Activated CD4-positive, alpha-beta T cell treated with anti-CD3 and anti-CD28 coated beads for 24 hours (primary cell): ENCODE measurements around the gene ARL2.

Source experiments
- DNase-seq, 2 donors: peaks; one replicate each; pipeline ENCODE4 v3.0.0-alpha.2; 2020; ENCODE audit warnings: low read depth in 2 of 2

Gene ARL2

DNA sequence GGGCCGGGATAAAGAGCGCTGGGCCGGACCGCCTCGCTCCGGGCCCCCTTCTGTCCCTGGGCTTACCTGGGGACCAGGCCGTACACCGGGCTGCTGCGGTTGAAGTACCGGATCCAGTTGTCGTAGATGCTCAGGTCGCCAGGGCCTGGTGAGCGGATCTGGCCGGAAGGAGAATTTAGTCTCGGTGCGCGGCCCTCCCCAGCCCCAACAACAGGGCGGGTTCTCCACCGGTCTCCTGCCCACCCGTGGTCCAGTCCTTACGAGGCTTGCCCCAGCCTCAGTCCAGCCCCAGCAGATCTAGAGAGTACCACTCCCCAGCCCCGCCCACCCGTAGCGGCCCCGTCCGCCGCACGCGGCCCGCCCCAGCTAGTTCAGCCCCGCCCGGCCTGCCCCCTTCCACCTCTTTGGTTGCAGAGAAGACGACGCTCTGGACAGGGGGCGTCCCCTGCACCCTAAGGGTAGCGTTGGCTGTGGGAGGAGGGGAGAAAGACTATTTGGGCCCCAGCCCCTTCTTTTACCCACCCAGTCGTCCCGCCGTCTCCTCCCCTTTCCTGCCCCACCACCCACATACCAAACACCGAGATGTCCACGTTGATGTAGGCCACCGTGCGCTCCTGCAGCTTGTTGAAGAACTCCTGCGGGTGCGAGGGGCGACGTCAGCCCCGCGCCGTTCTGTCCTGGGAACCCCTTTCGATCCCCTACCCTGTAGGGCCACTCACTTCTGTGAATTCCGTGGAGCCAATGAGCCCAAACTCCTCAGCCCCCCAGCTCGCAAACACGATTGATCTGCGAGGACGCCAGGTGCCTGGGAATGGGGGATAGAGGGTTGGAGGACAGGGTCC is 33.8 kb downstream of the ARL2 start:
- DNase-seq = no peak

- DNase-seq = no peak
Measured at GRCh38 chr11:65051398-65051858, 37.5 kb downstream of the ARL2 start.

DNA sequence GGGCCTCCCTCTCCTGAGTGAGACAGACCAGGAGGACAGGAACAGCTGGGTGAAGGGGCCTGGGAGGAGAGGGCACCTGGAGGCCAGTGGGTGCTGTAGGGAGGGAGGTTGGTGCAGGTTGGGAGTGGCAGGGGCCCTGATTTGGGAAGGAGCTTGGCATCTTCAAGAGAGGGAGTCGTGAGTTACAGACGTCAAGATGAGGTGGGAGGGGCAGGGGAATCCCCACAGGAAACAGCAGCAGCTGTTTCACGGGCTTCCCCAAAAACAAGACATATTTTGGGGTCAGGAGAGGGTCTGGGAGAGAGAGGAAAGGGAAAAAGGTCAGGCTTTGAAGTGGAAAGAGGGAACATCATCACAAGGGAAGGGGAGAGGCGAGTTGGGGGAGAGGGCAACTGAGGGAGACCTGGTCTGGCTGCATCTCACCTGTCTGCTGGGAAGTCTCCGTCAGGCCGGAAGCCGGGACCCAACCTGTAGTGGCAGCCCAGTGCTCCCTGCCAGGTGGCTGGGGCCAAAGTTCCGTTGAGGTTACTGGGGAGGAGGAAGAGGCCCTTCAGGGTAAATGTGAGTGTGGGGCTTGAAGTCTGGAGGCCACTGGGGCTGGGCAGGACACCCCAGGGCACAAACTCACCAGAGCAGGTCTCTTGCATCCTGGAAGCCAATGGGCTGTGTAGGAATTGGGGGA is 40.0 kb downstream of the ARL2 start:
- DNase-seq = no peak

GRCh38 chr11:65055538-65055937 is 41.6 kb downstream of the ARL2 start:
- DNase-seq = no peak

DNA sequence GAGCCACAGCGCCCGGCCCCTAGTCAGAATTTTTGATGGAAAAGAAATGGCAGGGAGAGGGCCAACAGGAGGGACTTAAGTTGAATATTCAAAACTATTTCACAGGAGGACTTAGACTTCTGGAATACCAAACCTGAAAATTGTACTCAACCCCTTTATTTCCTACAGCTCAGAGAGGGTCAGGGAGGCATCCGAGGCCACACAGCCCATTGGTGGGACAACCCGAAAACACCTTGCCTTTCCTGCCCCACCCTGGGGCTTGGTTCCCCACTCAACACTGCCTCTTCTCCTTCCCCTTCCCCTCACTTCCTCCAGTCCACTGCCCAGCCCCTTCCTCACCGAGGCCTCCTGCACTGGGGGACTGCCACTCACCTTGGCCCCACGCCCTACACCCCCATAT is 43.0 kb downstream of the ARL2 start:
- no peak for DNase-seq

DNA sequence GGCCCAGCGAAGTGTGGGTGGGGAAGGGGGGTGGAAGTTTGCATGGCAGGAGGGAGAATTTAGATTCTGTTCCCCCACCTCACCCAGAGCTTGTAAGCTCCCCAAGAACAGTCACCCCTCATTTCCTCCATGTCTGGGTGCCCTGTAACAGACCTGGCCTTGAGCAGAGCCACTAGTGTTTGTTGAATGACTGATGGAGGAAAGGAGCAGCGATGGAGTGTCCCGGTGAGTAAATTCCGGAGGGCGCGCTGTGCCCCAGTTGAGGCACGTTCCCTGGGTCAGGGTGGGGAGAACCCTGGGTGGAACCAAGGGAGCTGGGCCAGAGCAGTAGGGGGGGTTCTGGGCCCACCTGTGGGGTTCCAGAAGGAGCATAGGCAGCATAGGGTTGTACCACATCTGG is 43.6 kb downstream of the ARL2 start:
- no peak for DNase-seq

GRCh38 chr11:65058012-65058411 is 44.1 kb downstream of the ARL2 start:
- DNase-seq = no peak

DNA sequence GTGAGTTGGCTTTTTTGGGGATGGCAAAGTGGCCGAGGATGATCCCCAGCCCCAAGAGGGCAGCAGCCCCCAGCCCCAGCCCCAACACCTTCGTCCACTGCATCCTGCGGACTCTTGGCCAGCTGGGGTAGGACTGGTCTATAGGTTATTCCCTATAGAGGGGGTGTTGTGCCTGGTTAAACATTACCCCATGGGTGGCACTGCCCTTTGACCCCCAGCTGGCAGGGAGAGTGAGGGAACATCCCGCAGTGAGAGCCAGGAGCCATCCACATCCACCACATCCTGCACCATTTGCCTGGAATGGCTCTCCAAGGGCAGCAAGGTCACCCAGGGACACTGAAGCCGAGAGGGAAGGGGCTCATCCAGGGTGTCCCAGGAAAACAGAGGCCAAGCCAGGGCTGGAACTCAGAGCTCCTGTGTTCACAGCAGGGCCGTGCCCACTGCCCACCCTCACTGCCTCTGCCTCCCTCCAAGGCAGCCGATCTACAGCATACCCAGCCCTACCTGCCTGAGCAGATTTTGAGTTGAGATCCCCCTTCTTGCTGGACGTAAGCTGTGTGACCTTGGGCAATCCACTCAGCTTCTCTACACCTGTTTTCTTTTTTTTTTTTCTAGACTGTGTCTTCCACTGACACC is 44.6 kb downstream of the ARL2 start, which contains the start of gene NAALADL1:
Gene NAALADL1, minus strand, starts transcription at position 135 of the 636 bp plus-strand sequence. Its CDS starts 32 bp downstream, at position 103.
- no peak for DNase-seq

- no peak for DNase-seq
Measured at GRCh38 chr11:65059523-65059922, 45.6 kb downstream of the ARL2 start.

- no peak for DNase-seq
Measured at GRCh38 chr11:65059959-65060824, 46.2 kb downstream of the ARL2 start.

GRCh38 chr11:65060913-65061408 is 47.0 kb downstream of the ARL2 start:
- DNase-seq = no peak

GRCh38 chr11:65063532-65063931 is 49.6 kb downstream of the ARL2 start:
- no peak for DNase-seq

DNA sequence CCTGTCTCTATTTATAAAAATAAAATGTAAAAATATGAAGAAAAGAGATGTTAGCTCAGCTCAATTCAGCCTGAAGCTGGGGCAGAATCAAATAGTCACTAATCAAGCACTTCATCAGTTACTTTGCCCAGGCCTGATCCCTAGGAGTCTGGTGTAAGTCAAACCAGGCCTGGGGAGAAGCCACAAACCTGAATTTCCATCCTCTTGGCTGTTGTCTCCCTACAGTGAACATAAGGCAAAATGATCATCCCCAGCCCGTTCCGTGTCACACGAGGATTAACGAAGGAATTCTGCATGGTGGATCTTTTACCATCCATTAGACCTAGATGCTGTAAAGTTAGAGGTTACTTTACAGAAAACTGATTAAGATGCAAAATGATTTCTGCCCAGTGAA is 50.9 kb downstream of the ARL2 start:
- no peak for DNase-seq

DNA sequence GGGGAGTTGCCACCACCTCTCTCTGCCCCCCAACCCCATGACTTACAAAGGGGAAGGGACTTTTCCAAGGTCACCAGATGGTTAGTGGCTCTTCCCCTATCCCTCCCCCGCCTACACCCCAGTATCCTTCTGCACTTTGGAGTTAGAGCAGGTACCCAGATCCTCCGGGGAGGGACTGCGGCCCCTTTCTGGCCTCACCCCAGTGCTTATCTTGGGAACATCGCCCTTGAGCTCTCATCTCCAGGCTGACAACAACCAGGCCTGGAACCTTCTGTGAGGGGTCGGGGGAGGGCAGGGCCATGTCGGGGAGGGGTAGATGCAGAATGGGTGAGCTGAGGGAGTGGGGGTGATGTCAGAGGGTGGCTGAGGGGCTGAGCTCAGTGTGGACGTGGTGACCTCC is 51.9 kb downstream of the ARL2 start:
- no peak for DNase-seq

GRCh38 chr11:65066315-65066714 is 52.4 kb downstream of the ARL2 start:
- no peak for DNase-seq

DNA sequence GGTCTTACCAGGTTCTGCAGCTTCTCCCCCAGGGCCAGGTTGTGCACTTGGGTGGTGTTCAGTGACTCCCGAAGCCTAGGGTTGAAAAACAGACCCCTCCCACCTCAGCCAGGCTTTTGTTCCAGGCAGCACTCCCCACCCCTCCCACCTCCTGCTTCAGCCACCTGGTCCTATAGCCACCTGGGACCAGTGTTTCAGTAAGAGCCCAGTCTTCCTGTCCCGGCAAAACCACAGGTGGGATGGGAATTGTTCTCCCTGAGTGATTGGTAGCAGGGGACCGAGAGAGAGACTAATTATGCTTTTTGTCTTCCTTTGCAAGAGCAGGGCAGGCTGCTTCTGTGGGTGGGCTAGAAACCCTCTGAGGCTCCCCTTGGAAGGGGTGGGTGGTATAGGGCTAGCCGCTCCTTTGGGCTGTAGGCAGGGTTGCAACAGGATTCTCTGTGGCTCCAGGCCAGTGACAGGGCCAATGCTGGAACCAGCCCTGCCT is 52.9 kb downstream of the ARL2 start:
- no peak for DNase-seq

- DNase-seq = no peak
Measured at GRCh38 chr11:65067446-65067845, 53.5 kb downstream of the ARL2 start.

- no peak for DNase-seq
Measured at GRCh38 chr11:65069217-65069616, 55.3 kb downstream of the ARL2 start.
